ENCODE measurements around the gene KATNBL1. TPM values are rescaled to one million over a fixed set of nuclear protein-coding genes. Genes with fewer than 3 reads are reported as not detected.
A peak's percentile ranks its signal among the peaks of the same experiment; 100 is the strongest.

KATNBL1 gene
- total RNA-seq, 1 donor: 37.3 TPM

GRCh38 chr15:34099914-34100313 lies 110.0 kb downstream of the KATNBL1 start:
- no peaks in the 10 kb centered on the region for H3K36me3 ChIP-seq (ENCODE audit: insufficient read depth, low read length)
- DNase-seq (ENCODE audit: insufficient read length, low spot score, missing footprints): no peak
- H3K9me3 ChIP-seq (ENCODE audit: low read depth, low read length): no peaks in the 10 kb centered on the region
- H3K27me3 ChIP-seq (ENCODE audit: insufficient read depth, low read length): no peaks in the 10 kb centered on the region
- H2AFZ ChIP-seq (ENCODE audit: low read length): no peak overlapping the region
- TF ChIP-seq CTCF (IDR thresholded peaks at IDR 0.05; ENCODE audit: extremely low read depth, low read depth, low read length): no peak
- no peak overlapping the region for H3K27ac ChIP-seq (ENCODE audit: low read depth, low read length)
- H3K79me2 ChIP-seq (ENCODE audit: insufficient read depth, low read length): peaks cover 73% of the 10 kb centered on the region
- peaks cover 21% of the 10 kb centered on the region for H3K4me1 ChIP-seq (ENCODE audit: insufficient read depth, low read length)
- H3K4me2 ChIP-seq (ENCODE audit: insufficient read depth, low read length): peak overlapping the region; percentile 92
- H3K4me3 ChIP-seq (ENCODE audit: insufficient read depth, low read length): no peak overlapping the region
- no peaks in the 10 kb centered on the region for H4K20me1 ChIP-seq (ENCODE audit: insufficient read depth, low read length)

Other genes with a start within 250 kb of the KATNBL1 start
- gene CHRM5, start 241.6 kb downstream of the KATNBL1 start, total RNA-seq: under 0.01 TPM in 2 replicates
- gene AVEN, start 170.9 kb downstream of the KATNBL1 start, total RNA-seq: 34.7 and 37.4 TPM in 2 replicates
- 40.5 and 48.0 TPM in 2 replicates for gene EMC7, start 108.2 kb downstream of the KATNBL1 start, total RNA-seq
- gene PGBD4, start 108.0 kb downstream of the KATNBL1 start, total RNA-seq: 1.8 and 2.1 TPM in 2 replicates
- gene EMC4, start 14.9 kb upstream of the KATNBL1 start, total RNA-seq: 135 and 136 TPM in 2 replicates
- gene SLC12A6, start 127.7 kb upstream of the KATNBL1 start, total RNA-seq: 39.2 and 40.9 TPM in 2 replicates
- 193 and 216 TPM in 2 replicates for gene NOP10, start 133.0 kb upstream of the KATNBL1 start, total RNA-seq
- gene NUTM1, start 133.2 kb upstream of the KATNBL1 start, total RNA-seq: under 0.01 TPM in 1 of 2 replicates, not detected in the other
- 11.9 and 13.8 TPM in 2 replicates for gene LPCAT4, start 157.1 kb upstream of the KATNBL1 start, total RNA-seq
- 21.5 and 27.5 TPM in 2 replicates for gene GOLGA8A, start 227.7 kb upstream of the KATNBL1 start, total RNA-seq